Mucosa of rectum (tissue), 2 donors: ENCODE data around the gene FHIT.

Experiments used
- H3K27ac ChIP-seq, 2 donors: one replicate each; pipeline ENCODE4 v1.7.0; 2013; ENCODE audit warnings: inconsistent platforms in 2 of 2, low read depth in 2 of 2, low read length in 2 of 2
- H3K27me3 ChIP-seq, 2 donors: one replicate each; pipeline ENCODE4 v1.7.0; 2013; ENCODE audit warnings: low read length in 2 of 2; ENCODE audit not compliant: control insufficient read depth in 2 of 2, insufficient read depth in 2 of 2
- H3K36me3 ChIP-seq, 2 donors: one replicate each; pipeline ENCODE4 v1.7.0; 2013; ENCODE audit warnings: low read length in 2 of 2; ENCODE audit not compliant: control insufficient read depth in 2 of 2, insufficient read depth in 2 of 2
- H3K4me1 ChIP-seq, 2 donors: one replicate each; pipeline ENCODE4 v1.7.0; 2013; ENCODE audit warnings: low read length in 2 of 2, mild to moderate bottlenecking in 1 of 2; ENCODE audit not compliant: control insufficient read depth in 2 of 2, insufficient read depth in 2 of 2
- H3K4me3 ChIP-seq, 2 donors: one replicate each; pipeline ENCODE4 v1.7.0; 2013; ENCODE audit warnings: low read length in 2 of 2
- H3K9ac ChIP-seq, 2 donors: one replicate each; pipeline ENCODE4 v1.7.0; 2013; ENCODE audit warnings: low read length in 2 of 2, low read depth in 1 of 2, mild to moderate bottlenecking in 1 of 2
- H3K9me3 ChIP-seq, 2 donors: one replicate each; pipeline ENCODE4 v1.7.0; 2013; ENCODE audit warnings: low read length in 2 of 2; ENCODE audit not compliant: control insufficient read depth in 2 of 2
- donor health status: healthy.
- donor health status: Normal muscosa, but diverticular disease.

FHIT gene

DNA sequence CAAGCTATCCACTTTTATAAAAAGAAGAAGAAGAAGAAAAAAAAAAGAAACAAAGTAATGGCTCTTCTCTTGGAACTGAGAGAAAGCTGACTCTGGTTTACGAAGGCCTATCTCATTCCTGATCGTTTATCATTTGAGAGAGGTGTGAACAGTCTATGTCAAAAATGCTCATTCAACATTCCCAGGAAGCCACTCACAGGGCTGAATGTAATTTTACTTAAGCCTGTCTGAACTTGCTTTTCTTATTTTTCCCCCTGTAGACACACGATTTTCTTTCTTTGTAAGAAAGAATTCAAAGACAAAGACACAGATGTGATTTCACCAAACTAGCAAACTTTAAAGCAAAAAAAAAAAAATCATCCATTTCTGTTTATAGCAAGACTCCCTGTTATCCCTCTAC is 805.8 kb downstream of the FHIT start:
- H3K27me3 ChIP-seq, result no peaks in the 10 kb centered on the region
- no peak overlapping the region for H3K4me3 ChIP-seq
- H3K9ac ChIP-seq, result no peak overlapping the region
- no peaks in the 10 kb centered on the region for H3K9me3 ChIP-seq
- no peaks in the 10 kb centered on the region for H3K4me1 ChIP-seq
- H3K27ac ChIP-seq, result no peak overlapping the region
- no peaks in the 10 kb centered on the region for H3K36me3 ChIP-seq

- H3K9me3 ChIP-seq, result no peaks in the 10 kb centered on the region
- H3K4me3 ChIP-seq, result no peak overlapping the region
- no peaks in the 10 kb centered on the region for H3K36me3 ChIP-seq
- no peaks in the 10 kb centered on the region for H3K4me1 ChIP-seq
- H3K27ac ChIP-seq, result no peak overlapping the region
- no peak overlapping the region for H3K9ac ChIP-seq
- no peaks in the 10 kb centered on the region for H3K27me3 ChIP-seq
These were observed 806.3 kb downstream of the FHIT start for GRCh38 chr3:60444898-60445437.

DNA sequence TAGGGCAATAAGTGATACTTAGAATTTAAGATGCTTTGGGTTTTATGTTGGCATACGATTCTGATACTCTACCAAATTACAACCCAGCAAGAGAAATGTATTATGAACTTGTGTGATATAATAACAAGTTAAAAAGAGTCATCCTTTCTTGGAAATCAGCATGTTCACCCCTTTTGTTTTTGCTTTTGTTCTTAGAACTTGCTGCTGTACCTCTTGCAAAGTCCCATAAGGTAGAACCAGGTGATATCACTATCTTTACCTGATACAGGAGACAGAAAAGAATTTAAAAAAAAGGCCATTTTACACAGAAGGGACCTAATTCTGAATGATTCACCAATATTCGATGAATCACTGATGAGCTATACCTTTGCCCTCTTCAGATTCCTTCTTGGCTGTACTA is 810.4 kb downstream of the FHIT start:
- H3K9me3 ChIP-seq, result no peaks in the 10 kb centered on the region
- H3K27me3 ChIP-seq, result no peaks in the 10 kb centered on the region
- no peak overlapping the region for H3K4me3 ChIP-seq
- no peaks in the 10 kb centered on the region for H3K4me1 ChIP-seq
- H3K27ac ChIP-seq, result no peak overlapping the region
- H3K9ac ChIP-seq, result no peak overlapping the region
- no peaks in the 10 kb centered on the region for H3K36me3 ChIP-seq

- Histone ChIP-seq H3K27me3 (no peaks in the 10 kb centered on the region), H3K4me3 (no peak overlapping the region), H3K27ac (no peak overlapping the region), H3K36me3 (no peaks in the 10 kb centered on the region), H3K4me1 (no peaks in the 10 kb centered on the region), H3K9me3 (no peaks in the 10 kb centered on the region), H3K9ac (no peak overlapping the region)
These were observed 815.2 kb downstream of the FHIT start for GRCh38 chr3:60435941-60436650.

DNA sequence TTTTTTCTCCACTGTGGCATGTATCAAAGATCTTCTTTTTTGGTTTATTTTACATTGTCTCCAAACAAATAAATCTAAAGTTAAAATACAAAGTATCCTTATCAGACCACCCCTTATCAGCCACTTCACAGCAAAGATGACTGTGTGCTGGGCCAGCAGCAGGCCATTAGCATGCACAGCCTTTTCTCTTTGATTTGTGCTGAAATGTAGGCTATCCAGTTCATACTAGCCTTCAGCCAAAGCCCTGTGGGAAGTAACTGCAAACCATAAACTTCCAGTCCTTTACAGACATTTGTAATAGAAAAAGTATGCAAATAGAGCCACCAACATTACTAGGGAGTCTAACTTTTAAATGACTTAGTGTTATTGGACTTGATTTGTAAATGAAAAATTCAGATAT is 816.3 kb downstream of the FHIT start:
- no peak overlapping the region for H3K4me3 ChIP-seq
- no peak overlapping the region for H3K9ac ChIP-seq
- no peaks in the 10 kb centered on the region for H3K36me3 ChIP-seq
- H3K4me1 ChIP-seq, result no peaks in the 10 kb centered on the region
- no peak overlapping the region for H3K27ac ChIP-seq
- H3K27me3 ChIP-seq, result no peaks in the 10 kb centered on the region
- H3K9me3 ChIP-seq, result no peaks in the 10 kb centered on the region

DNA sequence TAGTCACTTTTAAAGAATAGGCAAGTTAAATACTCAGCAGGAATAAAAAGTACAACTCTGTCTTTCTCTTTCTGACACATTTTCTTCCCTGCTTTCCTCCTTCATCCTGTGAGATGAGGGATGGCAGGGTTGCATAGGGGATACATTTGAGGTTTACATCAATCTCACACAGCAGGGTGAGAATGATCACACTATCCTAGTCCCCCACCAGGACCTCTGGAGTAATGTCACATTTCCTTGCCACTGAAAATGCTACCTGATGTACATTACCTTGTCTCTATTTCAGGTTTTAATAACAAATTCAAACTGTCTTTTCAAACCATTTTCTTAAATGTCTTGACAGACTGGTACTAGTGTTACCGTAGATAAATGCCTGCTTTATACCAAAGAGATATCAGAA is 816.9 kb downstream of the FHIT start:
- Histone ChIP-seq H3K4me1 (no peaks in the 10 kb centered on the region), H3K4me3 (no peak overlapping the region), H3K9ac (no peak overlapping the region), H3K36me3 (no peaks in the 10 kb centered on the region), H3K27ac (no peak overlapping the region), H3K9me3 (no peaks in the 10 kb centered on the region), H3K27me3 (no peaks in the 10 kb centered on the region)

GRCh38 chr3:60431599-60431958 is 819.7 kb downstream of the FHIT start:
- Histone ChIP-seq H3K9me3 (no peaks in the 10 kb centered on the region), H3K27me3 (no peaks in the 10 kb centered on the region), H3K4me1 (no peaks in the 10 kb centered on the region), H3K36me3 (no peaks in the 10 kb centered on the region), H3K27ac (no peak overlapping the region), H3K9ac (no peak overlapping the region), H3K4me3 (no peak overlapping the region)

DNA sequence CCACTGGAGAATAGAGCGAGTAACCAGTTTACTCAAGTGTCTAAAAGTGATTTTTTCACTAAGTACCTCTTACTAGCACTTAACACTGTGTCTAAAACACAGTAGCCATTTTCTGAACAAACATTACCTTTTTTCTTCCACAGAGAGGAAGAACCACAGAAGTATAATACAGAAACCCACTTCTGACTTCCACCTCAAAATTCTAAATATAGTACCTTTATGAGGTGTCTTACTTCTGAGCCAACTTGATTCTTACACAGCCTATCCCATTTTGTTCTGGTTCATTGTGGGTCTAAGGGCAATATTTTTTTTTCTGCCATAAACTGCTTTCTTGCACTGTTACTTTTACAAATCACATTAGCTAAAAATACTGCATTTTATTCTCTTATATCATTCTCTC is 821.0 kb downstream of the FHIT start:
- no peaks in the 10 kb centered on the region for H3K27me3 ChIP-seq
- no peaks in the 10 kb centered on the region for H3K36me3 ChIP-seq
- no peak overlapping the region for H3K4me3 ChIP-seq
- H3K27ac ChIP-seq, result no peak overlapping the region
- H3K9me3 ChIP-seq, result no peaks in the 10 kb centered on the region
- no peak overlapping the region for H3K9ac ChIP-seq
- no peaks in the 10 kb centered on the region for H3K4me1 ChIP-seq

DNA sequence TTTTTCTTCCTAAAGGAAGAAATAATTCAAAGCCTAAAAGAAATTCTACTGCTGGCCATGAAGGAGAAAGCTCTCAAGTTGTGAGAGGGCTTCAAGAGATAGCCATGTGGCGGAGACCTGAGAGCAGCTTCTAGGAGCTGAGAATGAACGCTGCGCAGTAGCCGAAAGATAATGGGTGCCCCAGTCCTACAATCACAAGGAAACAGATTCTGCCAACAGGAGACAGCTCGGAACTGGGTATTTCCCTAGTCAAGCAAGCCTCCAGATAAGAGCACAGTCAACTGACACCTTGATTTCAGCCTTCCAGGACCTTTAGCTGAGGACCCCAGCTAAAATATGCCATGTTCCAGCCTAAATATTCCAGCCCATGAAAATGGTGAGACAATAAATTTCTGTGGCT is 824.1 kb downstream of the FHIT start:
- Histone ChIP-seq H3K4me3 (no peak overlapping the region), H3K9ac (no peak overlapping the region), H3K4me1 (no peaks in the 10 kb centered on the region), H3K9me3 (no peaks in the 10 kb centered on the region), H3K27me3 (no peaks in the 10 kb centered on the region), H3K27ac (no peak overlapping the region), H3K36me3 (no peaks in the 10 kb centered on the region)

DNA sequence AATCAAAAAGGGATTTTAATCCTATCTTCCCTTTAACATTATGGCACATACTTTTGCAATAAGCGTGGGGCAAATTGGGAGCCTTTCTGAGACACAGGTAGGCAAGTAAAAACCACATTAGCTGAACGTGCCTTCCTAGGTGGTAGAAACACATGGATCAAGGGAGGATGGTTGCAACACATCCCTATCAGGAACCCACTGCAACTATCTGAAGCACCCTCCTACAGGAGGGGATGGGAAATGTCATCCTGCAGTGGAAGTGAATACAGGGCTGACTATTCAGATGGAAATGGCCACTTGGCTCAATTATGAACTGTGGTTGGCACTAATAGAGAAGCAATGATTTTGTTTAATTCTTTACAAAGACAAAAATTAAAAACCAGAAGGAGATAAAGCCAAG is 826.3 kb downstream of the FHIT start:
- Histone ChIP-seq H3K27me3 (no peaks in the 10 kb centered on the region), H3K4me1 (no peaks in the 10 kb centered on the region), H3K36me3 (no peaks in the 10 kb centered on the region), H3K9ac (no peak overlapping the region), H3K4me3 (no peak overlapping the region), H3K9me3 (no peaks in the 10 kb centered on the region), H3K27ac (no peak overlapping the region)
